NCI-H1694 (cell line): Measurements from ENCODE around the gene BATF3.
"Not testable (repeated sequence)": the region's sequence is repeated elsewhere in the genome, so short reads cannot be mapped to it uniquely, and the experiment has no call there.

Experiments used
- DNase-seq: peaks from one replicate; lab custom pipeline; 2025; lab: John Stamatoyannopoulos, UW

Gene BATF3, protein sequence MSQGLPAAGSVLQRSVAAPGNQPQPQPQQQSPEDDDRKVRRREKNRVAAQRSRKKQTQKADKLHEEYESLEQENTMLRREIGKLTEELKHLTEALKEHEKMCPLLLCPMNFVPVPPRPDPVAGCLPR

DNA sequence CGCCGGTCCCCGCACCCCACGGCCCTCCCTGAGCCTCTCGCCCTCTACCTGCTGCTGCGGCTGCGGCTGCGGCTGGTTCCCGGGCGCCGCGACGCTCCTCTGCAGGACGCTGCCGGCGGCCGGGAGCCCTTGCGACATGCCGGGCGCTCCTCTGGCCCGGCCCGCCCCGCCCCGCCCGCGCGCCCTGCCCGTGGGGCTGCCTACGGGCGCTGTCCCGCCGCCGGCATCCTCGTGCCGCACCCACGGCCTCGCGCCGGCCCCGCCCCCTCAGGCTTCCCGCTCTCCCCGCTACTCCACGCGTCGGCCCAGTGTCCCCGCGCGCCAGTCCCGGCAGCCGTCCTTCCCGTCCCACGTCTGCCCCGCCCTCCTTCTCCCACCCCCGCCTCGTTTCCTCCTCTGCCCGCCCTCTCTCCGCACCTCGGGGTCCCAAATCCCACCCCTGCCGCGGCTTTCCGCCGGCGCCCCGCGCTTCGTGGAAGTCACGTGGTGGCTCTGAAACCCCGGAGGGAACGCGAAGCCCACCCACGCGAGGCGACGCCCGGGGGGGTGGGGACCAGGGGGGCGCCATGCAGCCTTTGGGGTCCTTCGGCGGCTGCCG lies at the start of gene BATF3:
BATF3 (minus strand) TSS at position 216 of the 598 bp plus-strand sequence; CDS start at position 138, 78 bp downstream.
- peak; percentile 51 for DNase-seq

DNA sequence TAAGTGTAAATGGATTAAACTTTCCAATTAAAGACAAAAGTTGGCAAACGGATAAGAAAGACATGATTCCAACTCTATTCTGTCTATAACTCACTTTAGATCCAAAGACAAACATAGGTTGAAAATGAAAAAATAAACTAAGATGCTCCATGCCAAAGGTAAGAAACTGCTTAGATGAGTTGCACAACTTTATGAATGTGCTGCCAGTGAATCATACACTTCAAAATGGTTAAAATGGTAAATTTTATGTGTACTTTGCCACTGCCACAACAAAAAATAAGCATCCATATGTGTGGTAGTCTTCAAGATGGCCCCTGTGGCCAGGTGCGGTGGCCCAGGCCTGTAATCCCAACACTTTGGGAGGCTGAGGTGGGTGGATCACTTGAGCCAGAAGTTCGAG lies 46.9 kb upstream of the BATF3 start:
- DNase-seq, result no peak

DNA sequence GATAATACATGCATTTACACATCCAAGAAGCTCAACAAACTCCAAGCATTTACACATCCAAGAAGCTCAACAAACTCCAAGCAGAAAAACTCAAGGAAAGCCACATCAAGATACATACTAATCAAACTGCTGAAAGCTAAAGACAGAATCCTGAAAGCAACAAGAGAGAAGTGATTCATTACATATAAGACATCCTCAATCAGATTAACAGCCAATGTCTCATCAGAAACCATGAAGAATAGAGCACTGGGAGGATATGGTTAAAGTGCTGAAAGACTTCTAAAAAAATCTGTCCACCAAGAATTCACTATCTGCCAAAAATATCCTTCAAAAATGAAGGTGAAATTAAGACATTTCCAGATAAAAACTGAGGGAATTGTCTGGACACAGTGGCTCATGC lies 45.7 kb upstream of the BATF3 start:
- no peak for DNase-seq

DNA sequence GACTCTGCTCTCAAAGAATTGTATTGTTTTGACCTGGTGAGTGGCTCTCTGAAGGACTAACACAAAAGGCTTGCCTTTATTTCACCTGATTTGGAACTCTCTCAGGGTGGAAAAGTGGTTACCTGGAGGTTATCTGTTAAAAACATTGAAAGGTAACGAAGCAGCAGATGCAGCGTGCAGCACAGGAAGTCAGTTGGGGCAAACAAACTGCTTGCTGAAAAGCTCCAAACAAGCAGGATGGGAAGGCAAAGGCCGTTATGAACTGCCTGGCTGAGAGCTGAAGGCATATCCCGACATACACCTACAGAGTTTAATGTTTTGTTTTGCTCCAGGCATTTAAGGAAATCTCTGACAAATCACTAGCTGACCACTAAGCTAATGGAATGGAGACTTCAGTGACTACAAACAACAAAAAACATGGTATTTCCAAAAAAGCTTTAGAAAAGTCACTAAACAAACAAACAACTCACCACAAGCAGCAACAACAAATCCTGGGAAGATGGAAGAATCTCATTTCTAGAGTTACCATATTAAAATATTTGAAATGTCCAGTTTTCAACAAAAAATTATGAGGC lies 44.3 kb upstream of the BATF3 start:
- DNase-seq, result no peak

DNA sequence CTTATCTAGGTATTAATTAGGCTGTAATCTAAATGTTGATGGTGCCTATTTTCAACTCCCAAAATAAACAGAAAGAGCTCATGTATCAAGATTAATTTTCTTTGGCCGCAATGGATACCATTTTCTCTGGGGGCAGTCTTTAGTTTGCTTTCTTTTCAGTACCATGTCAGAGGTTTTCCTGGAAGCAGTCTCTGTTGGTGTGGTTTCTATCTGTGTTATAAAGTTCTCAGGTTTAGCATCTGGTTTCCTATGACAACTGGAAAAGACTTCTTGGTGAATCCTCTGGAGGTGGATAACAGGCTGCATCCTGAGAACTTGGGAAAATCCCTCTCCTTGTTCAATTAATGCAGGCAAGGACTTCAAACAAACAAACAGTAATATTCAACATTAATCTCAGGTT lies 38.7 kb upstream of the BATF3 start:
- no peak for DNase-seq

DNA sequence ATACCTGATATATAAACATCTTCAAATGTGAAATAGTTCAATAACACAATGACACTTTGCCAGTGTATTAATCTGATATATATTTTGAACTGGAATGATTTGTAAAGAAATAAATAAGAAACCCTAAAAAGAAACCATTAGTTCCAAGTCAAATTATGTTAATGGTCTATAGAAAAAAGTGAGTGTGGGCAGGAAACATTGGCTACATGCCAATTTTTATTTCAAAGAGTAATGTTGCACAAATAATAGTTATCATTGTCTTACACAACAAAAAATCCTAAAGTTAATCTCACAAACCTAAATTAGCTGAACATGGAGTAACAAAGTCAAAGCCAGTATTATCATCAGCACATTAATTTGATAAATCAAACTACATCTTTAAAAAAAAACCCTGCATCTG lies 37.9 kb upstream of the BATF3 start:
- no peak for DNase-seq

DNA sequence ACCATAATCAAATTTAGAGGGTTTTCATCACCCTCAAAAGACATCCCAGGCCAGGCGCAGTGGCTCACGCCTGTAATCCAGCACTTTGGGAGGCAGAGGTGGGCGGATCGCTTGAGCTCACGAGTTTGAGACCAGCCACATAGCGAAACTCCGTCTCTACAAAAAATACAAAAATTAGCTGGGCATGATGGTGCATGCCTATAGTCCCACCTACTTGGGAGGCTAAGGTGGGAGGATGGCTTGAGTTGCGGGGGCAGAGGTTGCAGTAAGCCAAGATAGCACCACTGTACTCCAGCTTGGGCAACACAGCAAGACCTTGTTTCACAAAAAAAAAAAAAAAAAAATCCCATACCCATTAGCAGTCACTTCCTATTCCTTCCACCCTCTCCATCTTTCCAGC lies 33.5 kb upstream of the BATF3 start:
- no peak for DNase-seq

DNA sequence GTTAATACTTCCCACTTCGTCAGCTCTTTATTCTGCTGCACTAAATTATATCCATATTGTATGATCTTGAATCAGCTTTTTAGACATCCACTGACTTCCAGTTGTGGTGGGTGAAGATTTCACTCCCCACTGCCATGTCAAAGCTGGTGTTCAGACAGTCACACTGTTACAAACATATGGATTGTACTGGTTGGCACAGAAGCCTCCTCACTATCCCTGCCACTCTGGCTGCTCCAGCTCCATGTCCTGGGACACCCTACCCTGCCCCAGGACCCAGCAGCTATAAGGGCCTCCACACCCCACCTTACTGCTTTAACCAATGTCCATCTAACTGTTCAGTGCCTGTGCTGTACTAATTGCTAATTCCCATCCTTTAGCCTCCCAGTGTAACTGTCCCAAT lies 32.0 kb upstream of the BATF3 start:
- DNase-seq, result no peak

DNA sequence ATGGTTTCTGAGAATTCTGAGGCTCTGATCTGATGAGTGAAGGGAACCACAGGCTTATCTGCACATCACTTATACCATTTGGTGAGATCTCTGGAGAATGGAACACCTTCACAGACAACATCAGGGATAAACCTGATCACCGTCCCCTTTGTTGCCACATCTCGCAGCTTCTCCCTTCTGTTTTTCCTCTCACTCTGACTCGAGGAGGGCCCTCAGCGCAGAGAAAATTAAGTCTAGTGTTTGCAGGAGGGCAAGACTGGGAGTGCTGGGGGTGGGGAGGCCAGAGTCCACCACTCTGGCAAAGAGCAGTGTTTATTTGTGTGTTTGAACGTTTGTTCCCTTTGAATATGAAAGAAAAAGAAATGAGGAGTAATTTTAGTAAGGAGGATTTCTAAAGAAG lies 29.0 kb upstream of the BATF3 start:
- no peak for DNase-seq

DNA sequence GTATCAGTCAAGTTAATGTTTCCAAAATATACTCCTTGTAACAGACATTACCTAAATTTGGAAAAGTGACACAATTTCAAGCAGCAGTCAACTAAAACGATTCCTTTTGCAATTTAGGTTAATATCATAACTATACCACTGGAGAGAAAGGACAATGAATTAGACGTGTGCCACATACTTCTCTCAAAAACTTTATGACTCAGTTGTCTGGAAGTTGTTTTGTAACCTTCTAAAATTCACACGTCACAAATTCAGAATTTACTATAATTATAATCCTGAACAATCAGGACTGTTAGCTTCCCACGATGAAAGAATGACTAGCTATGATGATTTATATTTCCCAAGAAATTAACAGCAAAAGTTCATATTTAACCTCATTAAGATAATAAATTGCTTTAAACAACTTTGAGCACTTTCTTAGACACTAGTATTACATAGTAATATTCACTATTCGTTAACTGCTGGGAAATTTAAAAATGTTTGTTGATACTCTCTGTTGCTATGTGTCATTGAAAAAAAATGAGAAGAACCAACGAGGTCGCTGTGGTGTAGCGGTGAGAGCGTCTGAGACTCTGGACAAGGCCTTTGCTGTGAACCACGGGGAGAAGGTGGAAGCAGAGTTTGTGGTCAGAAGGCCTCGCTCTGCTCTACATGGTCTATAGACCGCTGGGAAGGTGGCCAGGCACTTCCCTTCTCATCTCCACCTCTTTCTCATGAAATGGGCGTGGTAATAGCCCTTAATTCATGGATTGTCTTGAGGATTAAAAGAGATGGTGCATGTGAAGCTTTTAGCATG lies 27.9 kb upstream of the BATF3 start:
- no peak for DNase-seq

DNA sequence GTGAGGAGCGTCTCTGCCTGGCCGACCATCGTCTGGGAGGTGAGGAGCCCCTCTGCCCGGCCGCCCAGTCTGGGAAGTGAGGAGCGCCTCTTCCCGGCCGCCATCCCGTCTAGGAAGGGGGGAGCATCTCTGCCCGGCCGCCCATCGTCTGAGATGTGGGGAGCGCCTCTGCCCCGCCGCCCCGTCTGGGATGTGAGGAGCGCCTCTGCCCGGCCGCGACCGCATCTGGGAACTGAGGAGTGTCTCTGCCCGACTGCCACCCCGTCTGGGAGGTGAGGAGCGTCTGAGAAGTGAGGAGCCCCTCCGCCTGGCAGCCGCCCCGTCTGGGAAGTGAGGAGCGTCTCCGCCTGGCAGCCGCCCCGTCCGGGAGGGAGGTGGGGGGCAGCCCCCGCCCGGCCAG lies 25.0 kb upstream of the BATF3 start:
- not testable (repeated sequence) for DNase-seq

DNA sequence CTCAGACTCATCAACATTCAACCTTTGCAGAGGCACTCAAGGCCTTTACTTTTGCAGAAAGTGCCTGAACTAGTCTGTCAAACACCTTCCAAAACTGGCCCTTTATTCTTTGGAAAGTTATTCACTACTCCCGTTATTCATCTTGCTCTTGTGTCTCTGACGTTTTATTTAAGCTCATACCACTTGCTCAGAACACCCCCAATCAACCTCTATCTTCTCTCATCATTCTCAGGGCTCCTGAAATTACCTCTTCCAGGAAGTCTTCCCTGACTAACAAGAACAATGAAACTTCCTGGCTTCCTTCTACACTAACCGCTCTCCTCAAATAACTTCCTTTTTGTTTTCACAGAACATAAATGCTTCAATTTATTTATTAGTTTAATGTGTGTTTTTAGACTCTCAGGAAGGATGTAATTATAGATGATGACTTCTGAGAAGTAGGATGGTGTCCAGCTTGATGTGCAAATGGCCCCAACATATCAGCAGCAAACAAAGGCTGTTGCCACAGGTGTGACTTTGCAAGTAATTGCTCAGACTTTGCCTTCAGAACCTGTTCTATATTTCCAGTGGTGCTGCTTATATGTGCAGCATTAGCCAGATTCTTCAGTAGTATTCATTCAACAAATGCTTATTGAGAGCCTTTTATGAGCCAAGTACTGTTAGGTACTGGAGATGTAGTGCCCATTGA lies 22.8 kb upstream of the BATF3 start:
- no peak for DNase-seq

DNA sequence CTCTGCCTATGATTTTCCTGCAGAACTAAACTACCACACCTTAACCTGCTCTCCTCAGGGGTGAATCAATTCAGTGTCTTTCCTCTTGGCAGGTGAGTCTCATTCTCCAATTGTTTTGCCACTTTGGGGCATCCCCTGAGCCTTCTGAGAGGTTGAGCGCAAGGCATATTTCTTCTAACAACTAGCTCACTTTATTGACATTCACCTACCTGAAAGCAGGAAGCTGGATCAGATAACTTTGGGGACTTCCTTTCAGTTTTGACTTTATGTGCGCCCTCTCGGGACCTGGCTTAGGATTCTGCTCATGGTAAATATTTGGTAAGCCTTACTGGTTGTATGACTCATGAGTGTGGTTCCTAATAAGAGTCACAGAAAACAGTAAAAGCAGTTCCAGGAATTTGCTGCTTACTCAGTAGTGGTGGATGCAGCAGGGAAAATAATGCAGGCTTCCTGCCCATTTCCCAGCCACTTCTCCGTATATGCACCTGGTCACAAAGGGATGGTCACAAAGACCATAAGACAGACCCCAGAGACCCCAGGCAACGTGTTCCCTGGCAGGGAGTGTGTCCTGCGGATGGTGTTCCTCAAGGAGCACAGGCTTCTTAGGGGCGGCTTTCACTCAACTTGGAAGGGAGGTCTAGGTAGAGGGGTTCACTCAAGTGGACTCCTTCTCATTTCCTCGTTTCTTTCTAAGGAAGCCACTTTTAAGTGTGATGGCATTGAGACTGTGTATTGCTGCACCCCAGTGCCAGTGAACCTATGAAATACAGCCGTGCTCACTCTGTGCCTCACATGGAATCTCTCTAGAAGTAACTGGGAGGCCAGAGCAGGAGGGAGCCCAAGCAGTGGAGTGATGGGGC lies 22.0 kb upstream of the BATF3 start:
- DNase-seq, result no peak

DNA sequence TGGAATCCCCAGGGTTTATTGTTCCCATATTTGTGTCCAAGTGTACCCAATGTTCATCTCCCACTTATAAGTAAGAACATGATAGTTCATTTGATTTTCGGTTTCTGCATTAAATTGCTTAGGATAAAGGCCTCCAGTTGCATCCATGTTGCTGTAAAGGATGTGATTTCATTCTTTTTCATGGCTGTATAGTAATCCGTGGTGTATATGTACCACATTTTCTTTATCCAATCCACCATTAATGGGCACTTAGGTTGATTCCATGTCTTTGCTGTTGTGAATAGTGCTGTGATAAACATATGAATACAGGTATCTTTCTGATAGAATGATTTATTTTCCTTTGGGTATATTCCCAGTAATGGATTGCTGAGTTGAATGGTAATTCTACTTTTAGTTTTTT lies 20.0 kb upstream of the BATF3 start:
- DNase-seq, result no peak

DNA sequence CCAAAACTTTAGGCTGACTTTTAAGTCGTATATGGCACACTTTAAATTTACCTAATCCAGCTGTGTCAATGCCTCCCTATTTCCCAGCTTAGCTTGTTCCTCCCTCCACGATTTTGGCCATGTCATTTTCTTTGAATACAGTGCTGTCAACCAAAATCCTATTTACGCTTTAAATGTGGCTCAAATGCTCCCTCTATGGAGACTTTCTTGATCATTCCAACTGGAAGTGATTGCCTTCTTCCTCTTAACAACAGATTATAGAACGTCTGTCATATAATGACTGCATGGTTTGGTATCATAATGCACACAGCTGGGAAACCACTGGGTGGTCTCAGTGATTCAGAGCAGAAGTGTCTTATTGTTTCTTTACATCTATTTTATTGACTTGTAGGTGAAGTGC lies 18.9 kb upstream of the BATF3 start:
- DNase-seq, result no peak

DNA sequence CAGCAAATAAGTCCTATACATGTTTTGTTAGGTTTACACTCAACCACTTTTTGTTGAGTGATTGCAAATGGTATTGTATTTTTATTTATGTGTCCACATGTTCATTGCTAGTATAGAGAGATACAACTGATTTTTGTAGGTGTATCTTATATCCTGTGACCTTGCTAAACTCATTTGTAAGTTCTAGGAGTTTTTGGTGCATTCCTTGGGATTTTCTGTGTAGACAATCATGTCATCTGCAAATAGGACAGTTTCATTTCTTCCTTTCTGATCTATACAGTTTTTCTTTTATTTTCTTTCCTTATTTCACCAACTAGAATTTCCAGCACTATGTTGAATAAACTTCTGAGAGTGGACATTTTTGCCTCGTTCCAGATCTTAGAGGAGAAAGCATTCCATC lies 16.5 kb upstream of the BATF3 start:
- DNase-seq, result no peak

DNA sequence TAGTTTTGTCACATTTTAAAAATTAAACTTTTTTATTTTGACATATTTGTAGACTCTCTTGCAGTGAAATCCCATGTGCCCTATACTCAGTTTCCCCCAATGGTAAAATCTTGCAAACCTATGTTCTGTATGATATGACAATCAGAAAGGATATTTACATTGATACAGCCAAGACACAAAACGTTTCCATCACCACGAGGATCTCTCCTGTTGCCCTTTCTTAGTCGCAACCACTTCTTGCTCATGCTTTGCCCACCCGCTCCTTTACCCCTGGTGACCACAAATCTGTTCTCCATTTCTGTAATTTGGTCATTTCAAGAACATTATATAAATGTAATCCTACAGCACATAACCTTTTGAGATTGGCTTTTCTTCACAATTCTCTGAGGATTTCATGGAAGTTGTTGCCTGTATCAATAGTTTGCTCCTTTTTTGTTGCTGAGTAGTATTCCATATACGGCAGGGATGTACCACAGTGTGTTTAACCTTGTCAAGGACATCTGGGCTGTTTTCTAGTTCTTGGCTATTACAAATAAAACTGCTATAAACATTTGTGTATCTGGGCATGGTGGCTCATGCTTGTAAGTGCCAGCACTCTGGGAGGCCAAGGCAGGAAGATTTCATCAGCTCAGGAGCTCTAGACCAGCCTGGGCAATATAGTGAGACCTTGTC lies 14.0 kb upstream of the BATF3 start:
- no peak for DNase-seq

DNA sequence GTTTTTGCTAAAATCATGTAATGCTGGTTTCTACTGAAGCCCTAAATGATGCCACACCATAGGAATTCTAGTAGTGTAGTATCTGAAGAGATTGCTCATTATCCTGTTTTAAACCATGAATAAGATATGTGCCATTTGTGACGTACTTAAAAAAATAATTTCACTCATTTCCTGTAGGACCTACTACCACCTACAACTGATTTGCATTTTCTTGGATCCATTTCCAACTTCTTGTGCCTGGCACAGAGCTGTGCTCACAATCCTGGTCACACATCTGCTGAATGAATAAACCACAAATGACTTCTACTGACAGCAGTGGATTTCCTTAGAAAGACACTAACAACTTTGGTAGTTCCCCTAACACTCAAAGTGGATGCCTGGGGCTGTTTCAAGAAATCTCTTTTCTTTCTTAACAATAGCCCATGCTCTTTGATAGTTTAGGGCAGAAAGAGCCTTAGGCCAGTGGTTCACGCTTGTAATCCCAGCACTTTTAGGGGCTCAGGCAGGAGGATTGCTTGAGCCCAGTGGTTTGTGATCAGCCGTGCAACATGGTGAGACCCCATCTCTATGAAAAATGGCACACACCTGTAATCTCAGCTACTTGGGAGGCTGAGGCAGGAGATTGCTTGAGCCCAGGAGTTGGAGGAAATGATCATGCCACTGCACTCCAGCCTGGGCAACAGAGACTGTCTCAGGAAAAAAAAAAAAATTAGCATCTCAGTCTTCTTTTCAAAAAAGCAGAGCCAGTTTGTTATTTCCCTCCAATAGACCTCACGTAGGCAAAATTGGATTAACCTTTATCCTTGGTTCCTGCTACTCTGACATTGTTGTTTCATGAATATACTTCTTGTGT lies 13.0 kb upstream of the BATF3 start:
- DNase-seq, result no peak

DNA sequence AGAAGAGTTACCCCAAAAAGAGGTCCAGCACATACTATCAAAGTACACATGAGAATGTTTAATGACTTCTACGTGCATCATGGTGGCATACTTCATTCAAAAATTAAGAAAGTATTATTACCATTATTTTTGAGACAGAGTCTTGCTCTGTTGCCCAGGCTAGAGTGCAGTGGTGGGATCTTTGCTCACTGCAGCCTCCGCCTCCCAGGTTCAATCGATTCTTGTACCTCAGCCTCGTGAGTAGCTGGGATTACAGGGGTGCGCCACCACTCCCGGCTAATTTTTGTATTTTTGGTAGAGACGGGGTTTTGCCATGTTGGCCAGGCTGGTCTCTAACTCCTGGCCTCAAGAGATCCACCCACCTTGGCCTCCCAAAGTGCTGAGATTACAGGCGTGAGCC lies 12.3 kb upstream of the BATF3 start:
- not testable (repeated sequence) for DNase-seq

DNA sequence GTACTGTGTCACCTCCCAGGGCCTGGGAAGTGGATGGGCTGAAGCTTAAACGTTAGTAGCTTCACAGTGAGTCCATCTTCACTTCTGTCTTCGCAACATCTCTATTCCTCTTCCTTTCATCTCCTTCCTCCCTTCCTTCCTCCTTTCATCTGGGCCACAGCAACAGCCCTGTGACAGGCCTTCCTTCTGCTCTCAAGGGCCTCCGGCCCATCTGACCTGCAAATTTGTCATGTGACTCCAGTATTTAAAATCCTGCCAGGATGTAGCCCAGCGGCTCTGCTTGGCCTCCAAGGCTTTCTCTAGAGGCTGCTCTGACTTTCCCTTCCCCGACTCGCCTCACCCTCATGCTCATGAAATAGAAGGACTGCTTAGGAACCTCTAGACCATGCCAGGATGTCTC lies 10.9 kb upstream of the BATF3 start:
- no peak for DNase-seq
